ENCODE measurements around the gene GARRE1.

DNA sequence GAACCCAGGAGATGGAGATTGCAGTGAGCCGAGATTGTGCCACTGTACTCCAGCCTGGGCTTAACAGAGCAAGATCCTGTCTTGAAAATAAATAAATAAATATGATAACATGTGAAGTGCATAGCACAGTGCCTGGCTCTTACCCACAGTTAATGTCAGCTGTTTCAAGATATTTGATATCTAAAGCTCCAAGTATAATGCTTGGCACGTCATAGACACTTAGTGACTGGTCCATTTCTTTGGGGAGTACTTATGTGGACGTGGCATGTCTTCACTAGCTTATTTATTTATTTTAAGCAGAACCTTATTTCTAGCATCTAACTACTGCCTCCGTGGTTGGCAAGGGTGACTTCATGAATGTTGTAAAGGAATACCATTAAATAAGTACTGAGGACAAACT is 18.8 kb downstream of the GARRE1 start:
- TF ChIP-seq POLR2AphosphoS5 (IDR thresholded peaks at IDR 0.05) (no peak), EZH2 (IDR thresholded peaks at IDR 0.05; ENCODE audit: borderline replicate concordance, insufficient read depth, low read length, poor library complexity, severe bottlenecking) (no peak), SMC3 (conservative IDR thresholded peaks at IDR 0.05; ENCODE audit: poor library complexity) (no peak), EP300 (conservative IDR thresholded peaks at IDR 0.05; ENCODE audit: poor library complexity, severe bottlenecking) (no peak), RAD21 (conservative IDR thresholded peaks at IDR 0.05) (no peak), MXI1 (conservative IDR thresholded peaks at IDR 0.05; ENCODE audit: poor library complexity, severe bottlenecking) (no peak)
- TF ChIP-seq, protein P1, sequence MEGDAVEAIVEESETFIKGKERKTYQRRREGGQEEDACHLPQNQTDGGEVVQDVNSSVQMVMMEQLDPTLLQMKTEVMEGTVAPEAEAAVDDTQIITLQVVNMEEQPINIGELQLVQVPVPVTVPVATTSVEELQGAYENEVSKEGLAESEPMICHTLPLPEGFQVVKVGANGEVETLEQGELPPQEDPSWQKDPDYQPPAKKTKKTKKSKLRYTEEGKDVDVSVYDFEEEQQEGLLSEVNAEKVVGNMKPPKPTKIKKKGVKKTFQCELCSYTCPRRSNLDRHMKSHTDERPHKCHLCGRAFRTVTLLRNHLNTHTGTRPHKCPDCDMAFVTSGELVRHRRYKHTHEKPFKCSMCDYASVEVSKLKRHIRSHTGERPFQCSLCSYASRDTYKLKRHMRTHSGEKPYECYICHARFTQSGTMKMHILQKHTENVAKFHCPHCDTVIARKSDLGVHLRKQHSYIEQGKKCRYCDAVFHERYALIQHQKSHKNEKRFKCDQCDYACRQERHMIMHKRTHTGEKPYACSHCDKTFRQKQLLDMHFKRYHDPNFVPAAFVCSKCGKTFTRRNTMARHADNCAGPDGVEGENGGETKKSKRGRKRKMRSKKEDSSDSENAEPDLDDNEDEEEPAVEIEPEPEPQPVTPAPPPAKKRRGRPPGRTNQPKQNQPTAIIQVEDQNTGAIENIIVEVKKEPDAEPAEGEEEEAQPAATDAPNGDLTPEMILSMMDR (IDR thresholded peaks at IDR 0.05; ENCODE audit: poor library complexity, severe bottlenecking): no peak
- TF ChIP-seq, protein P2, sequence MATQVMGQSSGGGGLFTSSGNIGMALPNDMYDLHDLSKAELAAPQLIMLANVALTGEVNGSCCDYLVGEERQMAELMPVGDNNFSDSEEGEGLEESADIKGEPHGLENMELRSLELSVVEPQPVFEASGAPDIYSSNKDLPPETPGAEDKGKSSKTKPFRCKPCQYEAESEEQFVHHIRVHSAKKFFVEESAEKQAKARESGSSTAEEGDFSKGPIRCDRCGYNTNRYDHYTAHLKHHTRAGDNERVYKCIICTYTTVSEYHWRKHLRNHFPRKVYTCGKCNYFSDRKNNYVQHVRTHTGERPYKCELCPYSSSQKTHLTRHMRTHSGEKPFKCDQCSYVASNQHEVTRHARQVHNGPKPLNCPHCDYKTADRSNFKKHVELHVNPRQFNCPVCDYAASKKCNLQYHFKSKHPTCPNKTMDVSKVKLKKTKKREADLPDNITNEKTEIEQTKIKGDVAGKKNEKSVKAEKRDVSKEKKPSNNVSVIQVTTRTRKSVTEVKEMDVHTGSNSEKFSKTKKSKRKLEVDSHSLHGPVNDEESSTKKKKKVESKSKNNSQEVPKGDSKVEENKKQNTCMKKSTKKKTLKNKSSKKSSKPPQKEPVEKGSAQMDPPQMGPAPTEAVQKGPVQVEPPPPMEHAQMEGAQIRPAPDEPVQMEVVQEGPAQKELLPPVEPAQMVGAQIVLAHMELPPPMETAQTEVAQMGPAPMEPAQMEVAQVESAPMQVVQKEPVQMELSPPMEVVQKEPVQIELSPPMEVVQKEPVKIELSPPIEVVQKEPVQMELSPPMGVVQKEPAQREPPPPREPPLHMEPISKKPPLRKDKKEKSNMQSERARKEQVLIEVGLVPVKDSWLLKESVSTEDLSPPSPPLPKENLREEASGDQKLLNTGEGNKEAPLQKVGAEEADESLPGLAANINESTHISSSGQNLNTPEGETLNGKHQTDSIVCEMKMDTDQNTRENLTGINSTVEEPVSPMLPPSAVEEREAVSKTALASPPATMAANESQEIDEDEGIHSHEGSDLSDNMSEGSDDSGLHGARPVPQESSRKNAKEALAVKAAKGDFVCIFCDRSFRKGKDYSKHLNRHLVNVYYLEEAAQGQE (IDR thresholded peaks at IDR 0.05; ENCODE audit: borderline replicate concordance): no peak
